ENCODE measurements around the gene TOMM20.
"Not testable (repeated sequence)": the region's sequence is repeated elsewhere in the genome, so short reads cannot be mapped to it uniquely, and the experiment has no call there.

The TOMM20 gene

GRCh38 chr1:235100194-235100772, 28.4 kb downstream of the TOMM20 start:
- DNase-seq = no peak

- no peak for DNase-seq
Observed at GRCh38 chr1:235098991-235099390, 29.6 kb downstream of the TOMM20 start.

GRCh38 chr1:235098547-235098946, 30.1 kb downstream of the TOMM20 start:
- no peak for DNase-seq

GRCh38 chr1:235097501-235097900, 31.1 kb downstream of the TOMM20 start:
- not testable (repeated sequence) for DNase-seq

- DNase-seq = no peak
Observed at GRCh38 chr1:235095938-235096562, 32.6 kb downstream of the TOMM20 start.

- peak; percentile 85 for DNase-seq
Observed at GRCh38 chr1:235093696-235094592, 34.7 kb downstream of the TOMM20 start.

GRCh38 chr1:235093013-235093695, 35.5 kb downstream of the TOMM20 start:
- no peak for DNase-seq

- not testable (repeated sequence) for DNase-seq
Observed at GRCh38 chr1:235092415-235092814, 36.2 kb downstream of the TOMM20 start.

- DNase-seq = not testable (repeated sequence)
Observed at GRCh38 chr1:235092045-235092406, 36.6 kb downstream of the TOMM20 start.

GRCh38 chr1:235091319-235092044, 37.2 kb downstream of the TOMM20 start:
- DNase-seq = not testable (repeated sequence)

GRCh38 chr1:235090406-235091069, 38.1 kb downstream of the TOMM20 start:
- DNase-seq = no peak

GRCh38 chr1:235088907-235089306, 39.7 kb downstream of the TOMM20 start:
- no peak for DNase-seq

GRCh38 chr1:235088430-235088829, 40.2 kb downstream of the TOMM20 start:
- no peak for DNase-seq

- no peak for DNase-seq
Observed at GRCh38 chr1:235087906-235088305, 40.7 kb downstream of the TOMM20 start.

GRCh38 chr1:235085411-235086117, 43.1 kb downstream of the TOMM20 start:
- not testable (repeated sequence) for DNase-seq

- DNase-seq = not testable (repeated sequence)
Observed at GRCh38 chr1:235080788-235081187, 47.8 kb downstream of the TOMM20 start.

- DNase-seq = not testable (repeated sequence)
Observed at GRCh38 chr1:235080297-235080657, 48.4 kb downstream of the TOMM20 start.

GRCh38 chr1:235079443-235080296, 49.0 kb downstream of the TOMM20 start:
- peak; percentile 49 for DNase-seq

GRCh38 chr1:235078480-235079381, 49.9 kb downstream of the TOMM20 start:
- DNase-seq = no peak
